NT2/D1 (cell line): Measurements from ENCODE around the gene RPS6KA2.
"Not testable (repeated sequence)": the region's sequence is repeated elsewhere in the genome, so short reads cannot be mapped to it uniquely, and the experiment has no call there.

Experiments
- DNase-seq: peaks from one replicate; pipeline ENCODE4 v3.0.0-alpha.2; 2011; ENCODE audit warnings: low read depth, low spot score
- H3K27me3 ChIP-seq: 2 replicates; pipeline ENCODE4 v1.6.0; 2011; ENCODE audit warnings: mild to moderate bottlenecking; ENCODE audit not compliant: insufficient read length, insufficient read depth
- H3K36me3 ChIP-seq: 2 replicates; pipeline ENCODE4 v1.6.1; 2011; ENCODE audit warnings: mild to moderate bottlenecking, low read length, mixed read lengths; ENCODE audit not compliant: insufficient read depth, insufficient read length
- H3K4me1 ChIP-seq: 2 replicates; pipeline ENCODE4 v1.5.1; 2011; ENCODE audit not compliant: insufficient read depth, insufficient read length
- H3K4me3 ChIP-seq: 2 replicates; pipeline ENCODE4 v1.5.1; 2011; ENCODE audit warnings: low read depth; ENCODE audit not compliant: insufficient read length
- H3K9ac ChIP-seq: 2 replicates; pipeline ENCODE4 v1.6.0; 2011; ENCODE audit warnings: low read depth; ENCODE audit not compliant: insufficient read length
- H3K9me3 ChIP-seq: 2 replicates; pipeline ENCODE4 v1.5.1; 2011; ENCODE audit warnings: mild to moderate bottlenecking, low read length; ENCODE audit not compliant: insufficient read depth
- SUZ12 ChIP-seq: IDR thresholded peaks from 2 replicates; pipeline ENCODE4 v1.6.1; 2011; ENCODE audit not compliant: insufficient read length, insufficient read depth; ENCODE audit errors: extremely low read depth
- YY1 ChIP-seq: IDR thresholded peaks from 2 replicates; pipeline ENCODE4 v1.6.1; 2011; ENCODE audit not compliant: insufficient read length, insufficient read depth
- ZNF274 ChIP-seq: IDR thresholded peaks from 2 replicates; pipeline ENCODE4 v1.6.1; 2011; ENCODE audit warnings: mild to moderate bottlenecking, low read depth, low read length

RPS6KA2 gene

DNA sequence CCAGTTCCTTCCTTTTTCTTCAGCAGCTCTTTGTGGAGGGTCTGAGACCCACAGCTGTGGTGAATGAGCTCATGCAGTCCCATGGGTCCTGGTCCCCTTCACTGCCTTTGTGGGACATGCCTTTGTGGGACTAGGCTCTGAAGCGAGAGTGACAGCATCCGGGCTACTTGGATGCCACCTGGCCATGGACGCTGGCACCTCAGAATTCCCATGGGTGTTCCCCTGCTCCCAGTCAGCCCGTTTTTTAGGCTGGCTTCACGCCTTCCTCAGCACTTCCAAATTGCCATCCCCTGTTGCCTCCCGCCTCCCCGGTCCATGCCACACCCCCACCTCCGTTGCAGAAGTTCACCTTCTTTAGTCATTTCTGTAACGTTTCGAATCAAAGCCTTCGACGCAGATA lies 85.7 kb downstream of the RPS6KA2 start:
- peaks cover 3% of the 10 kb centered on the region for H3K4me1 ChIP-seq
- H3K9me3 ChIP-seq, result no peaks in the 10 kb centered on the region
- TF ChIP-seq SUZ12 (no peak), YY1 (no peak), ZNF274 (no peak)
- no peak overlapping the region for H3K9ac ChIP-seq
- no peaks in the 10 kb centered on the region for H3K36me3 ChIP-seq
- no peak overlapping the region for H3K4me3 ChIP-seq
- no peak for DNase-seq
- H3K27me3 ChIP-seq, result no peaks in the 10 kb centered on the region

DNA sequence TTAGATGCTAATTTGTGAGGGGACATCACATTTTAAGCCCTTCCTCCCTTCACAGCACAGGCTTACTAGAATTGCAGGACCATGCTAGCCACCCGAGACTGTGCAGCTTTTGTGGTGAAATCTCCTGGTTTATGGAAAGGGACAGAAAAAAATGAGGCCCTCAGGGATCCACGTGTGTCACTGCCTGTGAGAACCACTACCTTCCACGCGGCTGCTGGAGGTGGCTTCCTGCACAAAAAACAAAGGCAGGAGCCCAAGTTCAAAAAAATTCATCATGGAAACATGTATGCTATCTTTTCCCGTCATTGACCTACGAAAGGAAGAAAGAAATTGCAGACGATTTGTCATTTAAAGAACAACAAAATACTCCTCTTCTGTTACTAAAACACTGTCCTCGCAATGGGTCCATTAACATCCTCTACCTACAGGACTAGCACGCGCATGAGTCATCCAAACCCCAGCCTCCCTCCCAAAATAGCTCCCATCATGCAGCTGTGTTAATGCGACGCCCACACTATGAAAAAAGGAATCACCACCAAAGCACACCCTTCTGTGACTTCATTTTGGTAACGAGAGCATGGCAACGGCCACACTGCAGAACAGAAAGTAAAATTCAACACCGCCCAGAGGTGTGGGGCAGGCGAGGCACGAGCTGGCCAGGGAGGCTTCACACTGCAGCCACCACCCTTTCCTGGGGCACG lies 86.3 kb downstream of the RPS6KA2 start:
- DNase-seq, result no peak
- Histone ChIP-seq H3K9me3 (no peaks in the 10 kb centered on the region), H3K4me1 (peaks cover 3% of the 10 kb centered on the region), H3K27me3 (no peaks in the 10 kb centered on the region), H3K9ac (no peak overlapping the region), H3K4me3 (no peak overlapping the region), H3K36me3 (no peaks in the 10 kb centered on the region)
- TF ChIP-seq ZNF274, result no peak
- TF ChIP-seq SUZ12, result no peak
- no peak for TF ChIP-seq YY1

DNA sequence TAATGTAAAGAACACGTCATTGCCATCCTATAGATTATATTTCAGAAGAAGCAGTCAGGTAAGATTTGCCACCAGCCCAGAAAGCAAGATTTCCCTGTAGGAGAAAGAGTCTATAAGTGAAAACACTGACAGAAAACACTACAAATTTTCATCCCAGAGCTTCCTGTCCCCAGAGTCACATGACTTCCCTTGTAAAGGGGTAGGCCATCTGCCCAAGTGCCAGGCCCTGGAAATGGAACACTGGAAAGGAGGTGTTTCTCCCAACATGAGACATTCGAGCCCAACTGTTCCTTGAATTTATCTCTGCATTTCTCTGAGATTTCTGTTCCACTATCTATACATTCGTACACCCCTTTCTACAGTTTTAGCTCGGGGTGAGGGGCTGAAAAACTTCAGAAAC lies 87.5 kb downstream of the RPS6KA2 start:
- no peak overlapping the region for H3K9ac ChIP-seq
- no peak overlapping the region for H3K4me3 ChIP-seq
- H3K27me3 ChIP-seq, result no peaks in the 10 kb centered on the region
- no peaks in the 10 kb centered on the region for H3K9me3 ChIP-seq
- H3K4me1 ChIP-seq, result peaks cover 3% of the 10 kb centered on the region
- DNase-seq, result no peak
- TF ChIP-seq ZNF274 (no peak), SUZ12 (no peak), YY1 (no peak)
- no peaks in the 10 kb centered on the region for H3K36me3 ChIP-seq

DNA sequence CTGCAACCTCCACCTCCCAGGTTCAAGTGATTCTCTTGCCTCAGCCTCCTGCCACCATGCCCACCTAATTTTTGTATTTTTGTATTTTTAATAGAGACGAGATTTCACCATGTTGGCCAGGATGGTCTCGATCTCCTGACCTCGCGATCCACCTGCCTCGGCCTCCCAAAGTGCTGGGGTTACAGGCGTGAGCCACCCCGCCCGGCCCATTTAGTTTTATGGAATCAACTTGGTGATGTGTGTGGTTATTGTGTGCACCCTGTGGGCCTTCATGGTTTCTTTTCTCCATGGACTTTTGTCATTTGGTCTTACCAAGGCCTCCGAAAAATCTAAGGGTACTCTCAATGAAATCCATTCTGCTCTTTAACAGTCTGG lies 88.1 kb downstream of the RPS6KA2 start:
- not testable (repeated sequence) for H3K36me3 ChIP-seq, H3K4me3 ChIP-seq, H3K9ac ChIP-seq, H3K27me3 ChIP-seq, DNase-seq, H3K9me3 ChIP-seq, H3K4me1 ChIP-seq

DNA sequence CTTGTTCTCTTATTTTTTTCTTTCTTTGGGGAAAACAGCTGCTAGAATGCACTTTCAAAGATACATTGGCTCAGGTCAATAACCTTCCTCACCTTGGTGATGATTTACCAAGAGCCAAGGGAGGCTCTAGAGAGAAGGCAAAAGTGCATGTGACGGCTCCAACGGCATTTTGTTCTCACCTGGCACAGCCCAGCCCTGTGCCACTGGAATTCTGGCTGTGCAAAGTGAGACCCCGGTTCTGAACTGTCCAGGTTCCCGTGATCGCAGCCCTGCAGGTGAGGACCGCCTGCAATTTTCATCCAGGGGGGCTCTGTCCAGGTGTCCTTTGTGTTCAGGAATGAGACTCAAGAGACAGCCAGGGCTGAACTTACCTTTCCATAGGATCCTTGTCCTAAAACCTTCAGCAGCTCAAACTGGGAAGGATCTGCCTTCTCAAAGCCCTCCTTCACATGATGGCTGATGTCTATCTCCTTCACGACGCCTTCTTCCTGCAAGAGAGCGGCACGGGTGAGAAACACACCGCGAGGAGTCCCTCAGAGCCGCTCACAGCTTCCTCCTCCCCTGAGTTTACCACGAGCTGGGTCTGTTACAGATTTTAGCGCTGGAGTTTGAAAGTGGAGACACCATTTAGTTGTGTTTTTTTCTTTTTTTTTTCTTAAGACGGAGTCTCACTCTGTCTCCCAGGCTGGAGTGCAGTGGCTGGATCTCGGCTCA lies 88.6 kb downstream of the RPS6KA2 start:
- Histone ChIP-seq H3K4me1 (peaks cover 3% of the 10 kb centered on the region), H3K36me3 (no peaks in the 10 kb centered on the region), H3K4me3 (no peak overlapping the region), H3K9ac (no peak overlapping the region), H3K27me3 (no peaks in the 10 kb centered on the region), H3K9me3 (no peaks in the 10 kb centered on the region)
- no peak for DNase-seq
- no peak for TF ChIP-seq YY1
- TF ChIP-seq ZNF274, result no peak
- TF ChIP-seq SUZ12, result no peak

DNA sequence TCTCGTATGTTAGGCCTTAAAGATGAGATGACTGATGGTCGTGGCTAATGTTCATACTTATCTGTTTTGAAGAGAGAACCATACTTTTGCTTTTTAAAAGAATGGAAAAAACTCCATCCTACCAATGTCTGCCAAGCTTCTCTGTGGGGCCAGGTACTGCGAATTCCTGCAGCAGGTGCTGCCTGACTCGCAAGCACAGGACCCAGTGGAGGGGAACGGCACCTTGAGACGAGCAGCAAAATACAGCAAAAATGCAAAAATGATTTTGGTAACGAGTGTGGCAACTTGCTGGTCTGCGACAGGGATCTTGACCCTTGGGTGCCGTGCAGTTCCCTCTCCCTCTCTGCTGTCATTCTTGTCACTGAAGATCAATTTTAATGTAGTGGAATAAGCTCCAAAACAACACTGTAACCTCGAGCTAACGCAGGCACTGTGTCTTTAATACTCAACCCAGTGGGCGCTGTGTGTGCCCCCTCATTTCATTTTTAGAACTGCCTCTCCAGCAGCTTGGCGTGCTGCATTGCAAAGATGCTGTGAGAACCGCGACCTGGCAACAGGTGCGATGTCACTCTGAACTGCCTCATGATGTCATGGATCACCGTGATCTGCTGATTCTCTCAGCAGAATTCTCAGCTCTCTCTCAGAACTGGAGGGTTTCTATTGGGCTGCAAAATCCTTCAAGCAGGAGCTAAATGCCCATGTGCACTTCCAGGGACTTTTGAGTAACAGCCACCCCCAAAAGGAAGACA lies 92.2 kb downstream of the RPS6KA2 start:
- no peak for TF ChIP-seq ZNF274
- TF ChIP-seq SUZ12, result no peak
- TF ChIP-seq YY1, result no peak
- no peak for DNase-seq
- no peaks in the 10 kb centered on the region for H3K27me3 ChIP-seq

DNA sequence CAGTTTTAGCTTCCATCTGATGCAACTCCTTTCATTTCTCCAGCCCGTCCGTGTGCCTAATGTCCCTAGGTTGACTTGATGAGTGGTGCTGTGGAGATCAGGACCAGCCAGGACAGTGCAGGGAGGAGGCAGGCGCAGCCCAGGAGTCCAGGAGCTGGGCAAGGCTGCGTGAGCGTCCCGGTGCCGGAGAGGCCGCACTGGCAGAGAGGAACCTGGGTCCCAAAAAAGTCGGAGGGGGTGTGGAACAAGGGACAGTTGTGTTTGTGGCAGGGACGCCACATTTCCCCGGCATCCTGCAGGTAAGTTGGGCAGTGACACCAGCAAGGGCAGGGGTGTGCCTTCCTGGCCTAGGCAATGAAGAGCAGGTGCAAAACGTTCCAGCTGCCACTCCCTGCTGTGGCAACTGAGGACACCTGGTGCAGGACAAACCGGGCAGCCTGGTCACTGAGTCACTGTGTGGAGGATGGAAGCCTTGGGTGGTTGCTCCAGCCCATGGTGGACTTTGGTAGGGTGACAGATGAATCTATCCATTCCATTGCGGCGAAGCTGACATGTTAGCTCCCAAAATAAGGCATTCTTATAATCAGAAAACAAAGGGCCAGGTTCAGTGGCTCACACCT lies 93.7 kb downstream of the RPS6KA2 start:
- Histone ChIP-seq H3K36me3 (no peaks in the 10 kb centered on the region), H3K4me1 (no peaks in the 10 kb centered on the region), H3K9me3 (no peaks in the 10 kb centered on the region), H3K9ac (no peak overlapping the region), H3K4me3 (no peak overlapping the region), H3K27me3 (no peaks in the 10 kb centered on the region)
- DNase-seq, result no peak
- TF ChIP-seq SUZ12 (no peak), YY1 (no peak), ZNF274 (no peak)

More for the DNA sequence above, 92.2 kb downstream of the RPS6KA2 start:
- no peaks in the 10 kb centered on the region for H3K9me3 ChIP-seq
- no peak overlapping the region for H3K4me3 ChIP-seq
- H3K36me3 ChIP-seq, result no peaks in the 10 kb centered on the region
- H3K4me1 ChIP-seq, result peaks cover under 1% of the 10 kb centered on the region
- H3K9ac ChIP-seq, result no peak overlapping the region
